Measurements from ENCODE around the gene OR13J1.
A peak's percentile ranks its signal among the peaks of the same experiment; 100 is the strongest.

Gene OR13J1

DNA sequence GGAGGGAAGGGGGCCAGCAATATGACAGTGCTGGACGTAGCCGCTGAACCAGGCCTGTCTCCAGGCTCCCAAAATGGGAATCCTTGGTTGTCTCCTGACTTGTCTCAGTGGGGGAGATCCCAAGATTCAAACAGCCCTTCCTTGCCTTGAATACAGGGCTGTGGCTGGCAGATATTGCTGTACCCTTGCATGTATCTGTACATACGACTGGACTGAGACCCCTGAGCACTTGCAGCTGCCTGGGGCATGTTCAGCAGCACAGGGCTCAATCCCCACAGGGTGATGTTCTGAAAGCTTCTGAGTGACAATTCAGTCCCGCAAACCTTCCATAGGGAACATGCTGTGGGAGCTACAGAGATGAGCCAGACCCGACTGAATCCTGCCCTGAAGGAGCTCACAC lies 13.3 kb downstream of the OR13J1 start:
- DNase-seq: no peak

GRCh38 chr9:35856206-35856605 lies 14.0 kb downstream of the OR13J1 start:
- DNase-seq: no peak

GRCh38 chr9:35854091-35854762 lies 16.0 kb downstream of the OR13J1 start:
- DNase-seq: no peak

- no peak for DNase-seq
These were observed 17.0 kb downstream of the OR13J1 start for GRCh38 chr9:35852876-35853865.

DNA sequence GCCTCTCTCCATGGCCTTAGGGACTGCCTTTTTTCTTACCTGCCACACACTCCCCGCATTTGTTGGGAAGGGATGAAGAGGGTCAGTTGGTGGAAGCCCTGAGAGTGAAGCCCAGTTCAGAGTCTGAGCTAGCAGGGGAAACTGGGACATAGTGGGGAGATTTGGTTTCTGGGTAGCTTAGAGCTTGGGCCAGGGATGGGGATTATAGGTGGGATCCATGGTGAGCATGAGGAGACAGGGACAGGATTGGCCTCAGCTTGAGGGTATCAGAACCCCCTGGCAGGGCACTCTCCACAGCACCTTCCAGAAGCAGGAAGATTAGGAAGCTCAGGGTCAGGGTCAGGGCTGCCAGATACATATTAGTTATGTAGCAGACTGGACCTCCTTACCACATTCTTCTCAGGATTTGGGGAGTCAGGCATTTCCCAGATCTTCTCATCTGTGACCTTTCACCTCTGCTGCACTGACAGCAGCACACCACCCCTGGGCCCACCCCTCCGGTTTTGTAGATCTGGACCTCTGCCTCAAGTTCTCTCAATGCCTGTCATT lies 17.9 kb downstream of the OR13J1 start:
- DNase-seq: no peak

GRCh38 chr9:35847792-35848572 lies 22.2 kb downstream of the OR13J1 start:
- DNase-seq: peak in 2 of 3 donors; percentile 36 to 48

GRCh38 chr9:35845824-35846771 lies 24.1 kb downstream of the OR13J1 start:
- no peak for DNase-seq

- peak; percentile 92 to 97 (median 96) for DNase-seq
These were observed 25.5 kb downstream of the OR13J1 start for GRCh38 chr9:35844628-35845270.

- peak; percentile 67 to 78 (median 74) for DNase-seq
These were observed 27.4 kb downstream of the OR13J1 start for GRCh38 chr9:35842795-35843194.

DNA sequence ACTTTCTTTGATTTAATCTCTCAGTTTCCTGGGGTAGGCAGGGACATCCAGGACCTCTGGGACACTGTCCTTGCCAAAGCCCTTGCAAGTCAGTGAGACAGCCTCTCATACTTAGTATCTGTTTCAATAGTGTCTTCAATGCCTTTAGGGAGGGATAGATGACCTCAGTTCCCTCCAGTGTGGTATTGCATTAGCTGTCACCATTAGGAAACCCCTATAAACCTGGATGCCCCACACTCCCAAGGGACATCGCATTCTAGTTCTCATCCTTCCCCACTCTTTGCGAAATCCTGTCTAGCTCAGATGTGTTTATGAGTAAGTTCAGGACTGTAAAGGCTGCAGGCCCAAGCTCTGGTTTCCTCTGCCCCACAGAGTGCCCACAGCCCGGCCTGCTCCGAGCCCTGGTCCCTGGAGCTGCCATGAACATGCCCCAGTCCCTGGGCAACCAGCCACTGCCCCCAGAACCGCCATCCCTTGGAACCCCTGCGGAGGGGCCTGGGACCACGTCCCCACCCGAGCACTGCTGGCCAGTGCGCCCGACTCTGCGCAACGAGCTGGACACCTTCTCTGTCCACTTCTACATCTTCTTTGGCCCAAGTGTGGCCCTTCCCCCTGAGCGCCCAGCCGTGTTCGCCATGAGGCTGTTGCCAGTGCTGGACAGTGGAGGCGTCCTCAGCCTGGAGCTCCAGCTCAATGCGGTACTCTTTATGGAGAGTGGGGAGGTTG lies 28.0 kb downstream of the OR13J1 start:
- peak; percentile 34 to 72 (median 53) for DNase-seq

DNA sequence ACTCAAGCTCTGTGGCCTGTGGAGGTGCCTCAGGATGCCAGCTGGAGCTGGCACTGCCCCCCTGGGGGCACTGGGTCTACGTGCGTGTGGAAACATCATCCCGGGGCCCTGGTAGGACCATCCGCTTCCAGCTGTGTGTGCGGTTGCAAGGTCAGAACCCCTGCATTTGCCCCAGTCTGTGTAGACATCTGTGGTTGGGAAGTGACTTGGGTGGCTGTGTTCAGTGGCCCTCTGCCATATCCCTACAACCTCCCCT lies 28.6 kb downstream of the OR13J1 start:
- DNase-seq: no peak

DNA sequence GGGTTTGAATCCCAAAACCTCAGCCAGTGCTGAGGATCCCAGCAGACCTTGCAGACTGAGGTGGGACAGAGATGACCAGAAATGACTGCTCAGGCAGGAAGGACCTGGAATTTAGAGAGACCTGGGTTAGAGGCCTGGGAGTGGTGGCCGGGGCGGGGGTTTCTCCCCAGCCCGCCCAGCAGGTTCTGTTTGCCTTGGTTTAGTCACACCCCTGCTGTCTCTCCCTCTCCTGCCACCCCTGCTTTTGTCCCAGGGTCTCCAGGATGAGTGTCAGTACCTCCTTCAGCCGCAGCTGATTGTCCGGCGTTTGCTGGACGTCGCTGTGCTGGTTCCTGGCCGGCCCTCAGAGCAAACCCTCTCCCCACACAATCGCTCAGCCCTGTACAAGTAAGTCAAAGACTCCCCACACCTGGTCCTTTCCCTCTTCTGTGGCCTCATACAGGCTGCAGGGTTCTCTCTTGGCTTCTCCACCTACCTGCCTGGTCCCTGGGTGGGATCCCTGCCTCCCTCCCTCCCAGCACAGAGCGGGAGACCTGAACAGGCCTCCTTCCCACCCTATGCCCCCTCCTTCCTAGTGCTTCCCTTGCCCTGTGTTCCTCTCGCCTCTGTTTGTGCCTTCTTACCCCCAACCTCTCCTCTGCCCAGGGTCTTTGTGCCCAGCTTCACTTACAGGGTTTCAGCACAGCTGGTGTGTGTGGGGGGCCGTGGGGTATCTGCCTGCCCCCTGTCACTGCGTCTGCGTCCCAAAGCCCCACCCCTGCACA lies 29.1 kb downstream of the OR13J1 start:
- DNase-seq: no peak

DNA sequence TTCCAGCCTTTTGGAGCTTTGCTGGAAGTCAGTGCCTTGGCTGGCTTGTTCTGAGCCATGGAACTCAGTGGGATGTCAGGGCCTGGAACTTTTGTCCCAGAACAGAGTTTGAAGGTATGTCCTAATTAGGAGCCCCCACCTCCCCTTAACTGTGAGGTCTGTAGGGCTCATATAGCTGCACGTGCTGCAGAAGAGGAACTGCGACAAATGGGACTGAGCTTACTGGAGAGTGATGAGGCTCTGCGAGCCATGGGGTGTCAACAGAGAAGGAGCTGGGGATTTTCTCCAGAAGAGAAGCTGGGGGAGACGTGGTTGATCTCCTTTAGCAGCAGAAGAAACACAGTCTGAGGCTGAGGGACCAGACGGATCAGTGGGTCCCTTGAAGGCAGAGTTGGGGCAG lies 30.3 kb downstream of the OR13J1 start:
- DNase-seq: no peak

DNA sequence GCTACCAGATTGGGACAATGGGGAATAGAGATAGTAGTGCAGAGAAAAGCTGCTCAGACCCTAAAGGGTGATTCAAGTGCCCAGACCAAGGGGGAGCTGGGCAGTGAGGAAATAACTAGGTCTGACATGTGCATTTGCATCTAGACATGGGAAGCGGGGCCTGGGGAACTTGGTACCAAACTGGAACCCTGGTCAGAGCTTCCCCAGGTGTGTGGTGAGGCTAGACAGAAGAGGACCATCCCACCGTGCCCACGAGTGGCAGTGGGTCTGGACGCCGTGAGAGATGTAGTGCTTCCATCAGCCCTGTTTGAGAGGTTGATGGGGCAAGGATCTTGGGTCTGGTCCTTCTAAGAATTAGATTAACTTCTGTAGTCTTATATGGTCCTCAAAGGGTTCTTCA lies 33.6 kb downstream of the OR13J1 start:
- DNase-seq: no peak

DNA sequence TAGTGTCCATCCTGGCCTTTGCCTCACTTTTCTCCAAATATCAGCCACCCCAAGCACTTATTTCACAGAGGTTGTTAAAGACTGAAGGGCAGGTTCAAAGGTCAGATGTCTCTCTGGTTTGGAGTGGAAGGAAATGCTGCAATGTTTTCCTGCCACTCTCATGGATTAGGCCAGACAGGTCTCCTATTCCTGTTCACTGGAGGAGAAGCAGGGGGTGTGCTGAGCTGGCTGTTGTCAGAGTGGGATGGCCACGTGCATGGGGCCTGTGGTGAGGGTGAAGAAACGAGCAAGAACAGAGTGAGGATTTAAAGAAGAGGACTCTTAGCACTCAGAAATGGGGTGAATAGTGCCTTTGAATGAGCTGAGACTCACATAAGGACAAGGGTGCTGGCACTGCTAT lies 34.4 kb downstream of the OR13J1 start:
- DNase-seq: no peak

DNA sequence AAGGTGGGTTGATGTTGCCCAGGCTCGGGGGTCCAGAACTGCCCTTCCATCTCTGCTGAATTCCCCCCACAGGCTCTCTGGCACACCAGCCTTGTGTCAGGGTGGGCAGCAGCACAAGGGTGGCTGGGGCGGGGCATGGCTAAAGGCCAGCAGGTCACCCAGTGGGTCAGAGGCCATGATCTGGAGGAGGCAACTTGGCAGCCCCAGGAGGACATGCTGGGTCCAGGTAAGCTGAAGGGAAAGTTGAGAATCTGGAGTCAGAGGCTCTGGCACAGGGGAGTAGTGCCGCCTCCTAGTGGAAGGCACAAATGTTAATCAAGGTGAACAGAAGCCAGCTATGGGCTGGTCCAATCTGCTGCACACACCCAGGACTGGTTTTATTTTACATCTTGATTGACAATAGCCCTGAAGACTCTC lies 35.0 kb downstream of the OR13J1 start:
- no peak for DNase-seq

- DNase-seq: no peak
These were observed 35.7 kb downstream of the OR13J1 start for GRCh38 chr9:35834260-35835215.

- DNase-seq: no peak
These were observed 37.4 kb downstream of the OR13J1 start for GRCh38 chr9:35832814-35833213.

- no peak for DNase-seq
These were observed 39.2 kb downstream of the OR13J1 start for GRCh38 chr9:35831040-35831439.
